Measurements from ENCODE around the gene FNDC8. TPM values are rescaled to one million over a fixed set of nuclear protein-coding genes. Genes with fewer than 3 reads are reported as not detected.
A peak's percentile ranks its signal among the peaks of the same experiment; 100 is the strongest.
"Not testable (repeated sequence)": the region's sequence is repeated elsewhere in the genome, so short reads cannot be mapped to it uniquely, and the experiment has no call there.

FNDC8 gene
- polyA plus RNA-seq, 1 experiment = not detected

GRCh38 chr17:35171834-35172233, 50.4 kb downstream of the FNDC8 start:
- H3K27me3 ChIP-seq (ENCODE audit: control insufficient read depth, insufficient read depth, low read length) = no peaks in the 10 kb centered on the region
- ChIA-PET POLR2A (no interaction called here), CTCF (interaction anchor here (1.6 to 1.9 kb wide), 3 partner anchors 140 to 368 kb away, joined by 7 to 13 read pairs (median 8); no protein-coding TSS in a partner anchor)
- DNase-seq (ENCODE audit: low read depth, low spot score) = no peak
- no peaks in the 10 kb centered on the region for H3K9me3 ChIP-seq (ENCODE audit: control insufficient read depth, insufficient read depth, low read length)
- H3K27ac ChIP-seq (ENCODE audit: low read depth, low read length) = no peak overlapping the region
- no peak overlapping the region for H3K4me3 ChIP-seq (ENCODE audit: low read depth, low read length)
- TF ChIP-seq, protein P1, sequence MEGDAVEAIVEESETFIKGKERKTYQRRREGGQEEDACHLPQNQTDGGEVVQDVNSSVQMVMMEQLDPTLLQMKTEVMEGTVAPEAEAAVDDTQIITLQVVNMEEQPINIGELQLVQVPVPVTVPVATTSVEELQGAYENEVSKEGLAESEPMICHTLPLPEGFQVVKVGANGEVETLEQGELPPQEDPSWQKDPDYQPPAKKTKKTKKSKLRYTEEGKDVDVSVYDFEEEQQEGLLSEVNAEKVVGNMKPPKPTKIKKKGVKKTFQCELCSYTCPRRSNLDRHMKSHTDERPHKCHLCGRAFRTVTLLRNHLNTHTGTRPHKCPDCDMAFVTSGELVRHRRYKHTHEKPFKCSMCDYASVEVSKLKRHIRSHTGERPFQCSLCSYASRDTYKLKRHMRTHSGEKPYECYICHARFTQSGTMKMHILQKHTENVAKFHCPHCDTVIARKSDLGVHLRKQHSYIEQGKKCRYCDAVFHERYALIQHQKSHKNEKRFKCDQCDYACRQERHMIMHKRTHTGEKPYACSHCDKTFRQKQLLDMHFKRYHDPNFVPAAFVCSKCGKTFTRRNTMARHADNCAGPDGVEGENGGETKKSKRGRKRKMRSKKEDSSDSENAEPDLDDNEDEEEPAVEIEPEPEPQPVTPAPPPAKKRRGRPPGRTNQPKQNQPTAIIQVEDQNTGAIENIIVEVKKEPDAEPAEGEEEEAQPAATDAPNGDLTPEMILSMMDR (IDR thresholded peaks at IDR 0.05; ENCODE audit: low read depth, low read length) = no peak

DNA sequence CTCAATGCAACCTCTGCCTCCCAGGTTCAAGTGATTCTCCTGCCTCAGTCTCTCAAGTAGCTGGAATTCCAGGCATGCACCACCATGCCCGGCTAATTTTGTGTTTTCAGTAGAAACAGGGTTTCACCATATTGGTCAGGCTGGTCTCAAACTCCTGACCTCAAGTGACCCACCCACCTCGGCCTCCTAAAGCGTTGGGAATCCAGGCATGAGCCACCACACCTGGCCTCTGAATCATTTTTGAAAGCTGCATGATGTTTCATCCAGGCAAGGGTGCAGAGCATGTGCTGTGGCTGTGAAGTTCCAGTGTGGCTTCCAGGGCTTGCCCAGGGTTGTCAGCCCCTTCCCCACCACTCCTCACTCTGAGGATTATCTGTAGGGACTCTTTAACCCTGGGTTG, 50.9 kb downstream of the FNDC8 start:
- H3K27ac ChIP-seq (ENCODE audit: low read depth, low read length); H3K4me3 ChIP-seq (ENCODE audit: low read depth, low read length); H3K9me3 ChIP-seq (ENCODE audit: control insufficient read depth, insufficient read depth, low read length); DNase-seq (ENCODE audit: low read depth, low spot score); H3K27me3 ChIP-seq (ENCODE audit: control insufficient read depth, insufficient read depth, low read length); POLR2A ChIA-PET: not testable (repeated sequence)
- CTCF ChIA-PET = interaction anchor here (0.8 kb wide), 1 partner anchor 575 kb away, joined by 3 read pairs; no protein-coding TSS in a partner anchor

DNA sequence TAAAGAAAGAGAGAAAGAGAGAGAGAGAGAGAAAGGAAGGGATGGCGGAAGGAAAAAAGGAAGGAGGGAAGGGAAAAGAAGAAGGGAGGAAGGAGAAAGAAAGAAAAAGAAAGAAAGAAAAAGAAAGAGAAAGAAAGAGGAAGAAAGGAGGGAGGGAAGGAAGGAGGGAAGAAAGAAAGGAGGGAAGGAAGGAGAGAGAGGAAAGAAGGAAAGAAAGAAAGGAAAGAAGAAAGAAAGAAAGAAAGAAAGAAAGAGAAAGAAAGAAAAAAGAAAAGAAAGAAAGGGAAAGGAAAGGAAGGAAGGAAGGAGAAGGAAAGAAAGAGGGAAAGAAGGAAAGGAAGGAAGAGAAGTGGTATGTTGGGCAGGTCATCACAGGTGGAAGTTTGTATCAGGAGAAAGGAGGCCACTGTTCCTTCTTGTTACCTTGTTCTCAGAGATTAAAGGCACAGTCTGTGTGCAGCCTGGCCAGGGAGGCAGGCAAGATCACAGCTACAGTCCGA, 53.5 kb downstream of the FNDC8 start:
- H3K27ac ChIP-seq (ENCODE audit: low read depth, low read length) = no peak overlapping the region
- TF ChIP-seq, protein P1 (IDR thresholded peaks at IDR 0.05; ENCODE audit: low read depth, low read length) = no peak
- H3K27me3 ChIP-seq (ENCODE audit: control insufficient read depth, insufficient read depth, low read length) = peaks cover 2% of the 10 kb centered on the region
- ChIA-PET CTCF (no interaction called here), POLR2A (no interaction called here)
- no peaks in the 10 kb centered on the region for H3K9me3 ChIP-seq (ENCODE audit: control insufficient read depth, insufficient read depth, low read length)
- no peak overlapping the region for H3K4me3 ChIP-seq (ENCODE audit: low read depth, low read length)
- no peak for DNase-seq (ENCODE audit: low read depth, low spot score)

GRCh38 chr17:35175638-35176415, 54.4 kb downstream of the FNDC8 start:
- Histone ChIP-seq H3K27me3 (ENCODE audit: control insufficient read depth, insufficient read depth, low read length) (peaks cover 2% of the 10 kb centered on the region), H3K4me3 (ENCODE audit: low read depth, low read length) (no peak overlapping the region), H3K9me3 (ENCODE audit: control insufficient read depth, insufficient read depth, low read length) (no peaks in the 10 kb centered on the region), H3K27ac (ENCODE audit: low read depth, low read length) (no peak overlapping the region)
- ChIA-PET CTCF (no interaction called here), POLR2A (no interaction called here)
- DNase-seq (ENCODE audit: low read depth, low spot score) = no peak
- TF ChIP-seq, protein P1 (IDR thresholded peaks at IDR 0.05; ENCODE audit: low read depth, low read length) = no peak

GRCh38 chr17:35176897-35177296, 55.5 kb downstream of the FNDC8 start:
- TF ChIP-seq, protein P1 (IDR thresholded peaks at IDR 0.05; ENCODE audit: low read depth, low read length) = no peak
- Histone ChIP-seq H3K27me3 (ENCODE audit: control insufficient read depth, insufficient read depth, low read length) (peaks cover 2% of the 10 kb centered on the region), H3K9me3 (ENCODE audit: control insufficient read depth, insufficient read depth, low read length) (no peaks in the 10 kb centered on the region), H3K4me3 (ENCODE audit: low read depth, low read length) (no peak overlapping the region), H3K27ac (ENCODE audit: low read depth, low read length) (peak overlapping the region; percentile 21)
- ChIA-PET CTCF (no interaction called here), POLR2A (no interaction called here)
- DNase-seq (ENCODE audit: low read depth, low spot score) = no peak

- H3K4me3 ChIP-seq (ENCODE audit: low read depth, low read length); H3K27me3 ChIP-seq (ENCODE audit: control insufficient read depth, insufficient read depth, low read length); DNase-seq (ENCODE audit: low read depth, low spot score); POLR2A ChIA-PET; H3K27ac ChIP-seq (ENCODE audit: low read depth, low read length); H3K9me3 ChIP-seq (ENCODE audit: control insufficient read depth, insufficient read depth, low read length): not testable (repeated sequence)
- CTCF ChIA-PET = interaction anchor here (0.7 kb wide), 1 partner anchor 74 kb away, joined by 6 read pairs; no protein-coding TSS in a partner anchor
Observed at GRCh38 chr17:35179379-35179778, 58.0 kb downstream of the FNDC8 start.

Data from AG04450 (cell line).